ENCODE results near the gene GNAS. TPM values are rescaled to one million over a fixed set of nuclear protein-coding genes. Genes with fewer than 3 reads are reported as not detected.

GNAS gene
- total and polyA plus RNA-seq, 9 of the 15 experiments (the other 6 are each of a cell fraction or from before 2014, with no cell fraction given): 128 to 648 (median 266) TPM

DNA sequence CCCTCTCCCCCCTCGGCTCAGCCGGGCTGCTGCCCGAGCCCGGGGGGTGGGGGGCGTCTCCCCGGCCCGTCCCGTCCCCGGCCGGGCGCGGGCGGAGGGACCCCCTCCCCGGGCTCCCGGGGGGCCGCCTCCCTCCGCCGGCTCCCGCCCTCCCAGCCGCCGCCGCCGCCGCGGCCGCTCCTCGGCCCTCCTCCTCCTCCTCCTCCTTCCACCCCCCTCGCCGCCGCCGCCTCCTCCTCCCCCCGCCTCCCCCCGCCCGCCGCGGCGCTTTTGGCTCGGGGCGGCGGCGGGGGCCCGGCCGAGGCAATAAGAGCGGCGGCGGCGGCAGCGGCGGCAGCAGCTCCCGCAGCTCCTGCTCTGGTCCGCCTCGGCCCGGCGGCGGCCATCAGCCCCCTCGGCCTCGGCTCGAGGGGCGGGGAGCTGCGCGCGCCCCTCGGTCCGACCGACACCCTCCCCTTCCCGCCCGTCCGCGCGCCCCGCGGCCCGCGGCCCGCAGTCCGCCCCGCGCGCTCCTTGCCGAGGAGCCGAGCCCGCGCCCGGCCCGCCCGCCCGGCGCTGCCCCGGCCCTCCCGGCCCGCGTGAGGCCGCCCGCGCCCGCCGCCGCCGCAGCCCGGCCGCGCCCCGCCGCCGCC lies 38.7 kb downstream of the GNAS start:
- BruUV-seq (replicated peaks): no TSS peak
- H3K9me3 ChIP-seq (replicated peaks; ENCODE audit: control insufficient read depth, insufficient read depth, low read depth, low read length): no peaks in the 10 kb centered on the region
- peak overlapping the region; percentile 83; the same call in 1 of the 2 replicates for H2AFZ ChIP-seq (ENCODE audit: low read depth, low read length)
- intact Hi-C loops (cut with micrococcal nuclease): loop anchor here (5.0 kb wide), 2 partner anchors 91 to 141 kb away; partner anchors contain the start of genes ATP5F1E and NELFCD
- no peaks in the 10 kb centered on the region for H3K9me1 ChIP-seq (ENCODE audit: control insufficient read depth, insufficient read depth, low read length)
- H3K4me3 ChIP-seq: peak overlapping the region; percentile 92
- H3K4me2 ChIP-seq (ENCODE audit: insufficient read depth, low read length): peak overlapping the region; percentile 71; the same call in 1 of the 2 replicates
- H3K36me3 ChIP-seq (ENCODE audit: control insufficient read depth, insufficient read depth, low read length): peaks cover 18% of the 10 kb centered on the region; the same call in 2 of the 3 replicates
- ChIA-PET CTCF (ENCODE audit: low intra/inter-chr PET ratio) (interaction anchor here (0.6 kb wide), 1 partner anchor 352 kb away, joined by 3 read pairs; no protein-coding TSS in a partner anchor), POLR2A (interaction anchor here (0.8 kb wide), 1 partner anchor 9 kb away, joined by 3 read pairs; no protein-coding TSS in a partner anchor)
- in situ Hi-C loops (cut with MboI): no loop called here
- H3K4me1 ChIP-seq (replicated peaks in 1 of 2; ENCODE audit: control insufficient read depth in 2 of 2, insufficient read depth in 2 of 2, low read length in 2 of 2): peaks cover 13 to 23% of the 10 kb centered on the region in 2 experiments; a peak in 4 of 5 replicates
- H3K27me3 ChIP-seq (ENCODE audit: control insufficient read depth in 2 of 2, insufficient read depth in 2 of 2, low read length in 2 of 2): no peaks in the 10 kb centered on the region
- ATAC-seq (peak; percentile 54), FAIRE-seq (no peak), DNase-seq (ENCODE audit: extremely low read depth in 1 of 4, low spot score in 3 of 4) (peak; percentile 80 to 81 (median 80))
- H4K20me1 ChIP-seq (replicated peaks; ENCODE audit: control insufficient read depth, insufficient read depth, low read length): no peaks in the 10 kb centered on the region; the same call in 1 of the 2 replicates
- peak overlapping the region; percentile 60 to 96; a peak in 3 of 4 replicates for H3K9ac ChIP-seq (ENCODE audit: insufficient read depth in 1 of 2, low read depth in 2 of 2, low read length in 2 of 2)
- peaks cover 53% of the 10 kb centered on the region for H3K79me2 ChIP-seq (ENCODE audit: control insufficient read depth, insufficient read depth, low read length)
- H3K27ac ChIP-seq (ENCODE audit: extremely low read depth, low read depth, low read length): peak overlapping the region; percentile 96
- 0% methylated on average over 1 of the region's 105 CpGs for WGBS (ENCODE audit: insufficient coverage, low coverage, missing lambda C conversion rate)
- TF ChIP-seq, protein P1, sequence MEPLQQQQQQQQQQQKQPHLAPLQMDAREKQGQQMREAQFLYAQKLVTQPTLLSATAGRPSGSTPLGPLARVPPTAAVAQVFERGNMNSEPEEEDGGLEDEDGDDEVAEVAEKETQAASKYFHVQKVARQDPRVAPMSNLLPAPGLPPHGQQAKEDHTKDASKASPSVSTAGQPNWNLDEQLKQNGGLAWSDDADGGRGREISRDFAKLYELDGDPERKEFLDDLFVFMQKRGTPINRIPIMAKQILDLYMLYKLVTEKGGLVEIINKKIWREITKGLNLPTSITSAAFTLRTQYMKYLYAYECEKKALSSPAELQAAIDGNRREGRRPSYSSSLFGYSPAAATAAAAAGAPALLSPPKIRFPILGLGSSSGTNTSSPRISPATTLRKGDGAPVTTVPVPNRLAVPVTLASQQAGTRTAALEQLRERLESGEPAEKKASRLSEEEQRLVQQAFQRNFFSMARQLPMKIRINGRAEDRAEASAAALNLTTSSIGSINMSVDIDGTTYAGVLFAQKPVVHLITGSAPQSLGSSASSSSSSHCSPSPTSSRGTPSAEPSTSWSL (CRISPR knock-in tag; IDR thresholded peaks at IDR 0.05; ENCODE audit: borderline replicate concordance): no peak
- peak; percentile 83 for TF ChIP-seq TAF1 (IDR thresholded peaks at IDR 0.05; ENCODE audit: control insufficient read depth, extremely low read depth, insufficient read depth, low read length, severe bottlenecking)
- TF ChIP-seq, protein P2, sequence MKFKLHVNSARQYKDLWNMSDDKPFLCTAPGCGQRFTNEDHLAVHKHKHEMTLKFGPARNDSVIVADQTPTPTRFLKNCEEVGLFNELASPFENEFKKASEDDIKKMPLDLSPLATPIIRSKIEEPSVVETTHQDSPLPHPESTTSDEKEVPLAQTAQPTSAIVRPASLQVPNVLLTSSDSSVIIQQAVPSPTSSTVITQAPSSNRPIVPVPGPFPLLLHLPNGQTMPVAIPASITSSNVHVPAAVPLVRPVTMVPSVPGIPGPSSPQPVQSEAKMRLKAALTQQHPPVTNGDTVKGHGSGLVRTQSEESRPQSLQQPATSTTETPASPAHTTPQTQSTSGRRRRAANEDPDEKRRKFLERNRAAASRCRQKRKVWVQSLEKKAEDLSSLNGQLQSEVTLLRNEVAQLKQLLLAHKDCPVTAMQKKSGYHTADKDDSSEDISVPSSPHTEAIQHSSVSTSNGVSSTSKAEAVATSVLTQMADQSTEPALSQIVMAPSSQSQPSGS (CRISPR knock-in tag; IDR thresholded peaks at IDR 0.05): no peak
- no peak for TF ChIP-seq CSDE1 (IDR thresholded peaks at IDR 0.05)
- no peak for TF ChIP-seq ARHGAP35 (IDR thresholded peaks at IDR 0.05; ENCODE audit: partially characterized antibody)
- no peak for TF ChIP-seq KHSRP (IDR thresholded peaks at IDR 0.05)
- TF ChIP-seq, protein P3, sequence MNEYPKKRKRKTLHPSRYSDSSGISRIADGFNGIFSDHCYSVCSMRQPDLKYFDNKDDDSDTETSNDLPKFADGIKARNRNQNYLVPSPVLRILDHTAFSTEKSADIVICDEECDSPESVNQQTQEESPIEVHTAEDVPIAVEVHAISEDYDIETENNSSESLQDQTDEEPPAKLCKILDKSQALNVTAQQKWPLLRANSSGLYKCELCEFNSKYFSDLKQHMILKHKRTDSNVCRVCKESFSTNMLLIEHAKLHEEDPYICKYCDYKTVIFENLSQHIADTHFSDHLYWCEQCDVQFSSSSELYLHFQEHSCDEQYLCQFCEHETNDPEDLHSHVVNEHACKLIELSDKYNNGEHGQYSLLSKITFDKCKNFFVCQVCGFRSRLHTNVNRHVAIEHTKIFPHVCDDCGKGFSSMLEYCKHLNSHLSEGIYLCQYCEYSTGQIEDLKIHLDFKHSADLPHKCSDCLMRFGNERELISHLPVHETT (CRISPR knock-in tag; conservative IDR thresholded peaks at IDR 0.05 in 1 of 2, IDR thresholded peaks at IDR 0.05 in 1 of 2): peak in 1 of 2 experiments; percentile 87; a peak in 2 of 4 replicates
- peak; percentile 8 to 99; a peak in 2 of 4 replicates for TF ChIP-seq MAZ (CRISPR knock-in tag; conservative IDR thresholded peaks at IDR 0.05 in 1 of 2, IDR thresholded peaks at IDR 0.05 in 1 of 2)
- peak; percentile 44; the same call in 1 of the 2 replicates for TF ChIP-seq RB1 (IDR thresholded peaks at IDR 0.05; ENCODE audit: low read depth)
- peak; percentile 42 for TF ChIP-seq CCNT2 (IDR thresholded peaks at IDR 0.05; ENCODE audit: borderline replicate concordance, extremely low read depth, insufficient read length, low read depth, low read length)
- TF ChIP-seq SMAD4 (CRISPR knock-in tag; conservative IDR thresholded peaks at IDR 0.05): peak; percentile 56; the same call in 1 of the 2 replicates
- TF ChIP-seq, protein P4, sequence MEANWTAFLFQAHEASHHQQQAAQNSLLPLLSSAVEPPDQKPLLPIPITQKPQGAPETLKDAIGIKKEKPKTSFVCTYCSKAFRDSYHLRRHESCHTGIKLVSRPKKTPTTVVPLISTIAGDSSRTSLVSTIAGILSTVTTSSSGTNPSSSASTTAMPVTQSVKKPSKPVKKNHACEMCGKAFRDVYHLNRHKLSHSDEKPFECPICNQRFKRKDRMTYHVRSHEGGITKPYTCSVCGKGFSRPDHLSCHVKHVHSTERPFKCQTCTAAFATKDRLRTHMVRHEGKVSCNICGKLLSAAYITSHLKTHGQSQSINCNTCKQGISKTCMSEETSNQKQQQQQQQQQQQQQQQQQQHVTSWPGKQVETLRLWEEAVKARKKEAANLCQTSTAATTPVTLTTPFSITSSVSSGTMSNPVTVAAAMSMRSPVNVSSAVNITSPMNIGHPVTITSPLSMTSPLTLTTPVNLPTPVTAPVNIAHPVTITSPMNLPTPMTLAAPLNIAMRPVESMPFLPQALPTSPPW (CRISPR knock-in tag; IDR thresholded peaks at IDR 0.05): peak; percentile 99
- TF ChIP-seq FOXA1 (IDR thresholded peaks at IDR 0.05; ENCODE audit: borderline replicate concordance): no peak
- TF ChIP-seq ZNF224 (CRISPR knock-in tag; IDR thresholded peaks at IDR 0.05): no peak
